ENCODE measurements around the gene RHCE.

- TF ChIP-seq GATA2 (IDR thresholded peaks at IDR 0.05; ENCODE audit: low read depth, low read length): no peak
- no peak for TF ChIP-seq GATA3 (IDR thresholded peaks at IDR 0.05; ENCODE audit: low read depth, low read length)
Measured at GRCh38 chr1:25356848-25357247, 63.8 kb downstream of the RHCE start.
